NT2/D1 (cell line): ENCODE results near the gene FAM162A.

Experiments
- DNase-seq: peaks from one replicate; pipeline ENCODE4 v3.0.0-alpha.2; 2011; ENCODE audit warnings: low read depth, low spot score
- H3K27me3 ChIP-seq: 2 replicates; pipeline ENCODE4 v1.6.0; 2011; ENCODE audit warnings: mild to moderate bottlenecking; ENCODE audit not compliant: insufficient read length, insufficient read depth
- H3K36me3 ChIP-seq: 2 replicates; pipeline ENCODE4 v1.6.1; 2011; ENCODE audit warnings: mild to moderate bottlenecking, low read length, mixed read lengths; ENCODE audit not compliant: insufficient read depth, insufficient read length
- H3K4me1 ChIP-seq: 2 replicates; pipeline ENCODE4 v1.5.1; 2011; ENCODE audit not compliant: insufficient read depth, insufficient read length
- H3K4me3 ChIP-seq: 2 replicates; pipeline ENCODE4 v1.5.1; 2011; ENCODE audit warnings: low read depth; ENCODE audit not compliant: insufficient read length
- H3K9ac ChIP-seq: 2 replicates; pipeline ENCODE4 v1.6.0; 2011; ENCODE audit warnings: low read depth; ENCODE audit not compliant: insufficient read length
- H3K9me3 ChIP-seq: 2 replicates; pipeline ENCODE4 v1.5.1; 2011; ENCODE audit warnings: mild to moderate bottlenecking, low read length; ENCODE audit not compliant: insufficient read depth
- SUZ12 ChIP-seq: IDR thresholded peaks from 2 replicates; pipeline ENCODE4 v1.6.1; 2011; ENCODE audit not compliant: insufficient read length, insufficient read depth; ENCODE audit errors: extremely low read depth
- YY1 ChIP-seq: IDR thresholded peaks from 2 replicates; pipeline ENCODE4 v1.6.1; 2011; ENCODE audit not compliant: insufficient read length, insufficient read depth
- ZNF274 ChIP-seq: IDR thresholded peaks from 2 replicates; pipeline ENCODE4 v1.6.1; 2011; ENCODE audit warnings: mild to moderate bottlenecking, low read depth, low read length

FAM162A gene

GRCh38 chr3:122383771-122384697 lies at the start of gene FAM162A:
Gene FAM162A (plus strand): TSS chr3:122384182. CDS start chr3:122384266, 84 bp downstream.
- H3K36me3 ChIP-seq: peaks cover 22% of the 10 kb centered on the region

GRCh38 chr3:122342803-122343202 lies 41.2 kb upstream of the FAM162A start:
- Histone ChIP-seq H3K4me1 (no peaks in the 10 kb centered on the region), H3K36me3 (no peaks in the 10 kb centered on the region), H3K4me3 (no peak overlapping the region), H3K9me3 (peaks cover 8% of the 10 kb centered on the region; the same call in 1 of the 2 replicates), H3K27me3 (no peaks in the 10 kb centered on the region), H3K9ac (no peak overlapping the region)
- TF ChIP-seq ZNF274 (no peak), SUZ12 (no peak), YY1 (no peak)
- no peak for DNase-seq

More at GRCh38 chr3:122383771-122384697, at the start of gene FAM162A:
- peak within 1 kb of the TSS; percentile 91 for H3K4me3 ChIP-seq
- peak; percentile 89 for DNase-seq
- no peaks in the 10 kb centered on the region for H3K4me1 ChIP-seq
- H3K9ac ChIP-seq: peak within 1 kb of the TSS; percentile 89
- no peaks in the 10 kb centered on the region for H3K27me3 ChIP-seq
- TF ChIP-seq YY1: no peak
- no peak for TF ChIP-seq ZNF274
- TF ChIP-seq SUZ12: no peak
- no peaks in the 10 kb centered on the region for H3K9me3 ChIP-seq

GRCh38 chr3:122343654-122344053 lies 40.3 kb upstream of the FAM162A start:
- no peaks in the 10 kb centered on the region for H3K27me3 ChIP-seq
- TF ChIP-seq YY1: no peak
- TF ChIP-seq SUZ12: no peak
- no peak for TF ChIP-seq ZNF274
- H3K4me3 ChIP-seq: no peak overlapping the region
- no peaks in the 10 kb centered on the region for H3K36me3 ChIP-seq
- H3K9me3 ChIP-seq: peaks cover 8% of the 10 kb centered on the region; the same call in 1 of the 2 replicates
- H3K4me1 ChIP-seq: no peaks in the 10 kb centered on the region
- no peak overlapping the region for H3K9ac ChIP-seq
- no peak for DNase-seq

- H3K9ac ChIP-seq: no peak overlapping the region
- no peaks in the 10 kb centered on the region for H3K27me3 ChIP-seq
- H3K9me3 ChIP-seq: no peaks in the 10 kb centered on the region
- H3K36me3 ChIP-seq: no peaks in the 10 kb centered on the region
- H3K4me3 ChIP-seq: no peak overlapping the region
- TF ChIP-seq SUZ12 (no peak), YY1 (no peak)
- DNase-seq: no peak
- H3K4me1 ChIP-seq: no peaks in the 10 kb centered on the region
These were observed 34.8 kb upstream of the FAM162A start for GRCh38 chr3:122349171-122349570.

- no peaks in the 10 kb centered on the region for H3K36me3 ChIP-seq
- H3K9me3 ChIP-seq: no peaks in the 10 kb centered on the region
- no peak for DNase-seq
- no peaks in the 10 kb centered on the region for H3K4me1 ChIP-seq
- H3K4me3 ChIP-seq: no peak overlapping the region
- H3K9ac ChIP-seq: no peak overlapping the region
- TF ChIP-seq ZNF274 (no peak), YY1 (no peak), SUZ12 (no peak)
- H3K27me3 ChIP-seq: no peaks in the 10 kb centered on the region
These were observed 33.1 kb upstream of the FAM162A start for GRCh38 chr3:122350814-122351418.

- H3K9me3 ChIP-seq: no peaks in the 10 kb centered on the region
- H3K36me3 ChIP-seq: no peaks in the 10 kb centered on the region
- TF ChIP-seq ZNF274 (no peak), YY1 (no peak), SUZ12 (no peak)
- H3K27me3 ChIP-seq: no peaks in the 10 kb centered on the region
- no peak for DNase-seq
- no peak overlapping the region for H3K9ac ChIP-seq
- H3K4me3 ChIP-seq: no peak overlapping the region
- no peaks in the 10 kb centered on the region for H3K4me1 ChIP-seq
These were observed 32.4 kb upstream of the FAM162A start for GRCh38 chr3:122351612-122352011.

- Histone ChIP-seq H3K4me1 (no peaks in the 10 kb centered on the region), H3K4me3 (no peak overlapping the region), H3K9me3 (no peaks in the 10 kb centered on the region), H3K36me3 (peaks cover 7% of the 10 kb centered on the region), H3K27me3 (no peaks in the 10 kb centered on the region), H3K9ac (no peak overlapping the region)
- TF ChIP-seq ZNF274: no peak
- no peak for TF ChIP-seq YY1
- no peak for TF ChIP-seq SUZ12
- no peak for DNase-seq
These were observed 30.8 kb upstream of the FAM162A start for GRCh38 chr3:122353215-122353614.
